ENCODE results near the gene LTB4R. TPM values are rescaled to one million over a fixed set of nuclear protein-coding genes. Genes with fewer than 3 reads are reported as not detected.

LTB4R gene
- polyA plus RNA-seq, 1 experiment = 0.98 TPM

DNA sequence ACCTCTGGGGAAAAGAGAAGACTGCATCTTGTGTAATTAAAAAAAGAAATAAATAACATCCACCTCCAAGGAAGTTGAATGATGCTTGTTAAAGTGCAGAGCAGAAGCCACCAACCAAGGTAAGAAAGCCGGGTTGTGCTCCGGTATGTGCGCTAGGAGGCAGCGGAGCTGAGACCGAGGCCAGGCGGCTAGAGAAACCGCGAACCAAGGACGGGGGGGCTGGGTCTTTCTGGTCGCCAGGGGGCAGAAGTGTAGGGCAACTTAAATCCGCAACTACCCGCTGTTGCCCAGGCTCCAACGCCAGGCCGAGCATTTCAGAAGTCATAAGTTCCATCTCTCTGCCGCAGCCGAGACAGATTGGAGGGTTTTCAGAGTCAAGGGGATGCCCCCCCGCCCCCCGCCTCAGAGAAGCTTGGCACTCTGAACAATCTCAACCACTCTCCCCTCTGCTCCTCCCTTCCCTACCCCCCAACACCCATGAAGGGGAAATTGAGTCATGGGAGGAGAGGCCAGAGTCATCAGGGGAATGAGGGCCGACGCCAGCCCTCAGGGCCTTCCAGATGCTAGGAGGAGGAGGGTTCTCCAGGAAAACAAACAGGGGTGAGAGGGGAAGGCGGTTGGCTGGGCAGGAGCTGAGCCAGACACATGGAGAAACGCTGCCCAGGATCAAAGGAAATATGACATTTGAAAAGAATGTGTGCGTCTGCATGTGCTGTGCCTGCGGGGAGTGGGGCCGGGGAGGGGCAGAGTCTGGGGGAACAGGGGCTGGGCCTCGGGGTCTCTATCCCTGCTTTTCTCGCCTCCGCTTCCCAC, 54.5 kb downstream of the LTB4R start:
- Histone ChIP-seq H3K27me3 (ENCODE audit: control insufficient read depth, insufficient read depth, low read length) (peaks cover 3% of the 10 kb centered on the region), H3K9me3 (ENCODE audit: control insufficient read depth, insufficient read depth, low read length) (no peaks in the 10 kb centered on the region; the same call in 1 of the 2 replicates), H3K27ac (ENCODE audit: low read depth, low read length) (peak overlapping the region; percentile 96), H3K4me3 (ENCODE audit: low read depth, low read length) (peak overlapping the region; percentile 46)
- ChIA-PET CTCF (interaction anchor here (0.5 to 2.3 kb wide), 36 partner anchors 8 to 1327 kb away, joined by 3 to 160 read pairs (median 6); partner anchors contain the start of genes CBLN3, CIDEB, KHNYN and NYNRIN), POLR2A (interaction anchor here (0.7 to 2.2 kb wide), 13 partner anchors 8 to 177 kb away, joined by 3 to 42 read pairs (median 4); partner anchors contain the start of genes CBLN3, IPO4, KHNYN and NYNRIN)
- DNase-seq (ENCODE audit: low read depth, low spot score) = peak; percentile 73
- TF ChIP-seq, protein P1, sequence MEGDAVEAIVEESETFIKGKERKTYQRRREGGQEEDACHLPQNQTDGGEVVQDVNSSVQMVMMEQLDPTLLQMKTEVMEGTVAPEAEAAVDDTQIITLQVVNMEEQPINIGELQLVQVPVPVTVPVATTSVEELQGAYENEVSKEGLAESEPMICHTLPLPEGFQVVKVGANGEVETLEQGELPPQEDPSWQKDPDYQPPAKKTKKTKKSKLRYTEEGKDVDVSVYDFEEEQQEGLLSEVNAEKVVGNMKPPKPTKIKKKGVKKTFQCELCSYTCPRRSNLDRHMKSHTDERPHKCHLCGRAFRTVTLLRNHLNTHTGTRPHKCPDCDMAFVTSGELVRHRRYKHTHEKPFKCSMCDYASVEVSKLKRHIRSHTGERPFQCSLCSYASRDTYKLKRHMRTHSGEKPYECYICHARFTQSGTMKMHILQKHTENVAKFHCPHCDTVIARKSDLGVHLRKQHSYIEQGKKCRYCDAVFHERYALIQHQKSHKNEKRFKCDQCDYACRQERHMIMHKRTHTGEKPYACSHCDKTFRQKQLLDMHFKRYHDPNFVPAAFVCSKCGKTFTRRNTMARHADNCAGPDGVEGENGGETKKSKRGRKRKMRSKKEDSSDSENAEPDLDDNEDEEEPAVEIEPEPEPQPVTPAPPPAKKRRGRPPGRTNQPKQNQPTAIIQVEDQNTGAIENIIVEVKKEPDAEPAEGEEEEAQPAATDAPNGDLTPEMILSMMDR (IDR thresholded peaks at IDR 0.05; ENCODE audit: low read depth, low read length) = peak; percentile 88

DNA sequence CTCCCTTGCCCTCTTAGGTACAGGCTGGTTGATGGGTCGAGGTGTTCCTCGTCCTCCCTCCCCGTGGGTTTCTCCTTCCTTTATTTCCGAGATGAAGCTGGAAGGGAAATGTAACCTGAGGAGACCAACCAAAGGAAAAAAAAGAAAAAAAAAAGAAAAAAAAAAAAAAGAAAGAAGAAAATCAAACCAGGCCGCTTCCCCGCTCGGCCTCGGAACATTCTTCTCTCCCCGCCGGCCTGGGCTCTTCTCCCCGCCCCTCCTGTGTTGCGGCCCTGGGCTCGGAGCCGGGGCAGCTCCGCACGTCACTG, 55.1 kb downstream of the LTB4R start:
- TF ChIP-seq, protein P1 (IDR thresholded peaks at IDR 0.05; ENCODE audit: low read depth, low read length) = no peak
- ChIA-PET POLR2A (interaction anchor here (0.7 to 2.2 kb wide), 12 partner anchors 13 to 178 kb away, joined by 3 to 42 read pairs (median 4); partner anchors contain the start of genes CBLN3, IPO4, KHNYN and NYNRIN), CTCF (interaction anchor here (0.7 to 2.3 kb wide), 25 partner anchors 10 to 76 kb away, joined by 3 to 160 read pairs (median 9); partner anchors contain the start of genes CBLN3, CIDEB, KHNYN and NYNRIN)
- no peaks in the 10 kb centered on the region; the same call in 1 of the 2 replicates for H3K9me3 ChIP-seq (ENCODE audit: control insufficient read depth, insufficient read depth, low read length)
- peaks cover under 1% of the 10 kb centered on the region for H3K27me3 ChIP-seq (ENCODE audit: control insufficient read depth, insufficient read depth, low read length)
- H3K4me3 ChIP-seq (ENCODE audit: low read depth, low read length) = peak overlapping the region; percentile 46
- DNase-seq (ENCODE audit: low read depth, low spot score) = no peak
- H3K27ac ChIP-seq (ENCODE audit: low read depth, low read length) = peak overlapping the region; percentile 96

DNA sequence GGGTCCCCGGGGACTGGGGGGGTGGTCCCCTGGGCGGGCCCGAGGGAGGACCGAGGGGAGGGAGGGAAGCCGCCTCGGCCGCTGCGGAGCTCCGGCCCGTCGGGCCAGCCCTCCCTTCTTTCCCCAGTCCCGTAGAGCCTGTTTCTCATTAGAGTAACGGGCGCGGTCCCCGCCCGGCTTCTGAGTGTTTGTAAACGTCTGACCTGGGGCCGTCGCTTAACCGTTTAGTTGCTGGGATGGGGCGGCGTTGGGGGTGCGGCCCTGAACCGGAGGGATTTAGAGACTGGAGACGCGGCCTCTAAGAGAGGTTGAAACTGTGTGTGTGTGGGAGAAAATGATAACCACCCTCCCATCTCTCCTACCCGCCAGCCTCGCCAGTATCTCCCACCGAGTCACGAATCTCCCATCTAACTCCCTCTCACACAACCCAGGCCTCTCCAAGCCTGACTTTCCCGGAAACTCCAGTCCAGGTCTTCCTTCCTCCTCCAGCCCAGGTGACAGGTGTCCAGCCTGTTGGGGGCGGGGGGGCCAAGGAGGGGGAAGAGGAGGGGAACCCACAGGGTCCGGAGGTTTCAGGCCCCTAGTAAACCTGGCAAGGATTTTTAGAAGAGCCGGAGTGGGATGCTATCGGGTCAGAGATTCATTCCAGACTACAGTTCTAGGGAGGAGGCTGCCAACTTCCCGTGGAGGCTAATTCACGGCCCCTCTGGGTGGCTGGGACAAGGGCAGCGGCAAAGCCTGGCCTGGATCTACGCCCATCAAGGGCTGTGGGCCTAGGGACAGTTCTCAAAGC, 55.6 kb downstream of the LTB4R start:
- POLR2A ChIA-PET = interaction anchor here (0.7 to 2.2 kb wide), 11 partner anchors 12 to 178 kb away, joined by 3 to 42 read pairs (median 5); partner anchors contain the start of genes CBLN3, IPO4, KHNYN and NYNRIN
- TF ChIP-seq, protein P1 (IDR thresholded peaks at IDR 0.05; ENCODE audit: low read depth, low read length) = no peak

More for the DNA sequence above, 55.6 kb downstream of the LTB4R start:
- CTCF ChIA-PET = interaction anchor here (0.8 to 2.3 kb wide), 17 partner anchors 15 to 75 kb away, joined by 3 to 160 read pairs (median 9); partner anchors contain the start of genes CBLN3, CIDEB, KHNYN and NYNRIN
- peak; percentile 83 for DNase-seq (ENCODE audit: low read depth, low spot score)
- Histone ChIP-seq H3K27me3 (ENCODE audit: control insufficient read depth, insufficient read depth, low read length) (no peaks in the 10 kb centered on the region), H3K27ac (ENCODE audit: low read depth, low read length) (peak overlapping the region; percentile 96), H3K4me3 (ENCODE audit: low read depth, low read length) (peak overlapping the region; percentile 46), H3K9me3 (ENCODE audit: control insufficient read depth, insufficient read depth, low read length) (no peaks in the 10 kb centered on the region; the same call in 1 of the 2 replicates)

Small RNAs within 50 kb of the gene (small RNA-seq; reads per million reads assigned to genes)
- not detected for gene RF00026 (ENCODE audit: insufficient read length, low read depth)

Other genes starting within 250 kb of the LTB4R start
- gene CPNE6, start 239.9 kb upstream of the LTB4R start, polyA plus RNA-seq (2011; rRNA removed) = not detected in 2 replicates
- gene PCK2, start 217.2 kb upstream of the LTB4R start, polyA plus RNA-seq (2011; rRNA removed) = 47.0 and 59.9 TPM in 2 replicates
- 29.7 and 32.5 TPM in 2 replicates for gene DCAF11, start 196.7 kb upstream of the LTB4R start, polyA plus RNA-seq (2011; rRNA removed)
- gene NRL, start 196.6 kb upstream of the LTB4R start, polyA plus RNA-seq (2011; rRNA removed) = 0.41 and 0.46 TPM in 2 replicates
- 0.07 TPM in 1 of 2 replicates, not detected in the other for gene FITM1, start 180.8 kb upstream of the LTB4R start, polyA plus RNA-seq (2011; rRNA removed)
- gene PSME1, start 175.3 kb upstream of the LTB4R start, polyA plus RNA-seq (2011; rRNA removed) = 80.0 and 94.9 TPM in 2 replicates
- gene EMC9, start 169.9 kb upstream of the LTB4R start, polyA plus RNA-seq (2011; rRNA removed) = 4.4 and 6.3 TPM in 2 replicates
- 191 and 208 TPM in 2 replicates for gene PSME2, start 164.9 kb upstream of the LTB4R start, polyA plus RNA-seq (2011; rRNA removed)
- 7.4 and 14.4 TPM in 2 replicates for gene RNF31, start 164.0 kb upstream of the LTB4R start, polyA plus RNA-seq (2011; rRNA removed)
- gene IRF9, start 150.2 kb upstream of the LTB4R start, polyA plus RNA-seq (2011; rRNA removed) = 48.4 and 55.1 TPM in 2 replicates
- 1.5 and 2.5 TPM in 2 replicates for gene REC8, start 139.4 kb upstream of the LTB4R start, polyA plus RNA-seq (2011; rRNA removed)
- gene IPO4, start 122.7 kb upstream of the LTB4R start, polyA plus RNA-seq (2011; rRNA removed) = 15.2 and 20.9 TPM in 2 replicates
- 41.7 and 44.9 TPM in 2 replicates for gene TM9SF1, start 116.1 kb upstream of the LTB4R start, polyA plus RNA-seq (2011; rRNA removed)
- not detected in 2 replicates for gene TSSK4, start 105.8 kb upstream of the LTB4R start, polyA plus RNA-seq (2011; rRNA removed)
- gene CHMP4A, start 98.0 kb upstream of the LTB4R start, polyA plus RNA-seq (2011; rRNA removed) = 48.0 and 55.7 TPM in 2 replicates
- 14.9 and 16.1 TPM in 2 replicates for gene MDP1, start 95.4 kb upstream of the LTB4R start, polyA plus RNA-seq (2011; rRNA removed)
- 335 and 363 TPM in 2 replicates for gene NEDD8, start 79.1 kb upstream of the LTB4R start, polyA plus RNA-seq (2011; rRNA removed)
- gene GMPR2, start 78.6 kb upstream of the LTB4R start, polyA plus RNA-seq (2011; rRNA removed) = 89.2 and 95.6 TPM in 2 replicates
- 38.2 and 38.4 TPM in 2 replicates for gene TINF2, start 68.9 kb upstream of the LTB4R start, polyA plus RNA-seq (2011; rRNA removed)
- 0.97 and 1.4 TPM in 2 replicates for gene TGM1, start 48.3 kb upstream of the LTB4R start, polyA plus RNA-seq (2011; rRNA removed)
- gene RABGGTA, start 39.9 kb upstream of the LTB4R start, polyA plus RNA-seq (2011; rRNA removed) = 17.9 and 24.7 TPM in 2 replicates
- gene DHRS1, start 11.7 kb upstream of the LTB4R start, polyA plus RNA-seq (2011; rRNA removed) = 33.8 and 36.6 TPM in 2 replicates
- 12.0 and 13.7 TPM in 2 replicates for gene NOP9, start 11.7 kb upstream of the LTB4R start, polyA plus RNA-seq (2011; rRNA removed)
- gene CIDEB, start 3.5 kb upstream of the LTB4R start, polyA plus RNA-seq (2011; rRNA removed) = 0.31 and 0.48 TPM in 2 replicates
- 0.91 and 0.93 TPM in 2 replicates for gene LTB4R2, start 1.4 kb upstream of the LTB4R start, polyA plus RNA-seq (2011; rRNA removed)
- 0.04 TPM in 1 of 2 replicates, not detected in the other for gene ADCY4, start 23.6 kb downstream of the LTB4R start, polyA plus RNA-seq (2011; rRNA removed)
- 0.09 TPM in 1 of 2 replicates, not detected in the other for gene RIPK3, start 28.5 kb downstream of the LTB4R start, polyA plus RNA-seq (2011; rRNA removed)
- 35.7 and 42.0 TPM in 2 replicates for gene NFATC4, start 56.7 kb downstream of the LTB4R start, polyA plus RNA-seq (2011; rRNA removed)
- 10.4 and 10.5 TPM in 2 replicates for gene NYNRIN, start 87.5 kb downstream of the LTB4R start, polyA plus RNA-seq (2011; rRNA removed)
- 1.8 and 2.3 TPM in 2 replicates for gene CBLN3, start 118.2 kb downstream of the LTB4R start, polyA plus RNA-seq (2011; rRNA removed)
- 16.8 and 17.6 TPM in 2 replicates for gene KHNYN, start 118.5 kb downstream of the LTB4R start, polyA plus RNA-seq (2011; rRNA removed)
- gene SDR39U1, start 131.3 kb downstream of the LTB4R start, polyA plus RNA-seq (2011; rRNA removed) = 22.9 and 24.9 TPM in 2 replicates
- not detected in 2 replicates for gene CMA1, start 196.8 kb downstream of the LTB4R start, polyA plus RNA-seq (2011; rRNA removed)